GM19452 (cell line): ENCODE measurements around the gene COMMD10.
"Not testable (repeated sequence)": the region's sequence is repeated elsewhere in the genome, so short reads cannot be mapped to it uniquely, and the experiment has no call there.

ENCODE experiments used
- ATAC-seq: cut with Tn5 transposase; IDR thresholded peaks from one replicate; pipeline ENCODE4 v1.9.1; 2021; ENCODE audit not compliant: unreplicated experiment

COMMD10 gene

DNA sequence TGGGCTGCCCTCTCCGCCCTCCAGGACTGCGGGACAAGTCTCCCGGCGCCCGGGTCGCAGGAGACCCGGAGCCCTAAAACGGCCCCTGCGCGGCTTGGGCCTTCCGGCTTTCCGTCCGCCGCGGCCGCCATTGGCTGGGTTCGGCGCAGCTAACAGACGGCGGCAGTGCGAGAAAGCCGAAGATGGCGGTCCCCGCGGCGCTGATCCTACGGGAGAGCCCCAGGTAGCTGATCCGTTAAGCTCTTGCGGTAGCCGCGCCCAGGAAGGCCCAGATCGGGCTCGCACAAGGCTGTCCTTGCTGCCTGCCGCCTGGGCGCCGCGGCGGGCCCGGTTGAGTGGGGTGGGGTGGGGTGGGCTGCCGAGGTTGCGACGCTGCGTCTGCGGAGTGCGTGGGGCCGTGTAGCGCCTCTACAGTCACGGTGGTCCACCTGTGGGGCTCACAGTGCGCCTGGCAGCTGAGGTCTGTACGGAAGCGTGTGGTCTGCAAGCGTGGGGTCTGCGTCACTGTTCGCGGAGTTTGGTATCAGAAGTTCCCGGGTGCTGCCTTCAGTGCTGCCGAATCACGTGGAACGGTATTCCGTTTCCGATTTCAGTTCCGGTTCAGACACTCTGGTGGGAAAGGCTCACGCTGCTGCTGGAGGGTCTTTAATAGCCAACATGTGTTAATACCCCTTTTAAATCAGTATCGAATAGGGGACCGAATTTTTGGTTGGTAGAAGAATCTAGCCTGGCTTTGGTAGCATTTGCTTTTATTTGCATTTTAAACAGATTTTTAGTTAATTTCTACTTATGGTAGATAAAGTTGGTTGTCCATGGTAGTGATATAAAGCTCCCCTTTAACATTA, at the start of gene COMMD10:
Gene COMMD10, plus strand, starts transcription at position 155 of the 845 bp plus-strand sequence.
- peak; percentile 92 for ATAC-seq

DNA sequence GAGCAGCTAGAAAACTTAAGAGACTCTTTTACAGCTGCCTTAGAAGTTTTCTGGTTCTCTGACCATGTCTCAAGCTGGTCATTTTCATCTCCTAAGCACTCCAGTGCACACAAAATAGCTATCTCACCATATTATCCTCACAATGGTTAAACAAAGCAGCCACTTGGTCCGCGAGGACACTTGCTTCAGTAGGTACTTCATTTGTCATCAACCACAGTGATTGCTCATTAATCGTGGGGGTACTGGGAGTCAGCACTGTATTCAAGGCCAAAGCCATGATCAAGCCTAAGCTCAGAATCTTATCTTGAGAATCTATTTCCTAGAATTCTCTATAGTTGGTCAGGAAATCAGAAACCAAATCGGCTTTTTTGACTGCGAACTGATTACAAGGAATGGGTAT, 49.7 kb upstream of the COMMD10 start:
- ATAC-seq, result no peak

DNA sequence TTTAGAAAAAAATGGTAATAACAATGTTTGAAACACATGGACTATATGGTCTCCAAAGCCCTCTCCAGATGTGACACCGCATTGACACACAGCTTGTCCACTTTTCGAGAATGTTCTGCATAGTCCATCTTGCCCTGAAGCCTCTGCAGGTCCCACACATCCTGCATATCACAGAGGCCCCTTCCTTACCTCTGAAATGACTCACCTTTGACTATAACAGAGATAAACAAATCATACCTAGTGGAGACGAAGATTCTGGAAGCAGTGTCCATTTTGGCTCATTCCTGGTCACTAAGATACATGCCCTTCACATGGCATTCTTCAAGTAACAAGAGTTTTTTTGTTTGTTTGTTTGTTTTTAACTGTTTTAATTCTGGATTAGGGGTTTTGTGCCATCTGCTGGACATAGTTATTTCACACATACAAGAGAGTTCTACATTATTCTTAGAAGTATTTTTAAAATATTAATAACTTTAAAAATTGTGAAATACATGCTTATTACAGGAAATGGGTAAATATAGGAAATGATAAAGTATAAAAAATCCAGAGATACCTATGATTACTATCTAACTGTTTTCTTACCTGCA, 47.5 kb upstream of the COMMD10 start:
- no peak for ATAC-seq

DNA sequence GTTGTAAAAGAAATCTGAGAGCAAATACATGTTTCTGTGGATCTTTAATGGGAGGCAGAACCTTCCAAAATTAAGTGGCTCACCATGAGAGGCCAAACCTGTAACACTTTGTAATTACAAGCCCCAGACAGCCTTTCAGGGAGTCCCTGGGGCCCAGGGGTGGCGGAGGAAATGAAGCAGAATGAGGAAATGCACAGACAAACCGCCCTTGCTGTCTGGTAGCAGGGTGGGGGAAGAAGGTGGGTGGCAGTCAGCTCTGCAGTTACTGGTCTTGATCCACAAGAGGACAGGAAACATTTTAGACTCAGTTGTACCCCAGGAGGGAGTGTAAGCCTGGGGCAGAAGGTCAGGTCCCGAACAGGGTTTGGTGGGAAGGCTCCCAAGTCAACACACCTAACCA, 46.0 kb upstream of the COMMD10 start:
- peak; percentile 72 for ATAC-seq

DNA sequence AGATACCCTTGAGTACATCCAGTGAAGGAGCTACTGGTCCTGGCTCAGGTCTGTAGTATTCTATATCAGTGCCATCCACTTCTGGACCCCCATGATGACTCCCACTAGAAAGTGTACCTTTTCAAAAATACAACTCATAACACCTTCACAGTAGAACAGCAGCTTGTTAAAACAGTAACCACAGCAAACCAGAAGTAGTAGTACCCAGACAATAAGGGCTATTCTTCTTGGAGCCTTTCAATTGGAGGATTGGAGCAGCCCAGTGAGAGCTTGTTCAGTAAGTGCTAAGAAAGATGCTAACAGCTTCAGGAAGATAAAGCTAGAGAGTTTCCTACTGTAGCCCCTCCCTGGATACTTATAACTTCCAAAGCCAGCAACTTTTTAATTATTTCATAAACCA, 42.5 kb upstream of the COMMD10 start:
- ATAC-seq, result no peak

DNA sequence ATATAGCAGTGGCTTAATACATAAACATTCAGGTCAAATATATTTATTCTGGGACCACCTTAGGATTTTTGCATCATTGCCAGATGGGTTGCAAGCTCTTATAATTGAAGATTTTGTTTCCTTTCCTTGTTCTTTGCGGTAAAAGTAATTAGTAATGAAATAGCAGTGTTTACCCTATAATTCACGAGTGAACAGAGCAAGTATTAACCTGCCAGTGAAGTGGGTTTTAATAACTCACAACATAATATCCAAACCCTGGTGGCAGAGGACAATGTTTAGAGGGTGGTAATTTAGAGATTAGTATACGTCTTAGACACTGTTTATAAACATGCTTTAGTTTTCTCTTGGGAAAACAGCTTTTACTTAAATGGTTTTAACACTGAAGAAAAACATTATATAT, 40.8 kb upstream of the COMMD10 start:
- no peak for ATAC-seq

DNA sequence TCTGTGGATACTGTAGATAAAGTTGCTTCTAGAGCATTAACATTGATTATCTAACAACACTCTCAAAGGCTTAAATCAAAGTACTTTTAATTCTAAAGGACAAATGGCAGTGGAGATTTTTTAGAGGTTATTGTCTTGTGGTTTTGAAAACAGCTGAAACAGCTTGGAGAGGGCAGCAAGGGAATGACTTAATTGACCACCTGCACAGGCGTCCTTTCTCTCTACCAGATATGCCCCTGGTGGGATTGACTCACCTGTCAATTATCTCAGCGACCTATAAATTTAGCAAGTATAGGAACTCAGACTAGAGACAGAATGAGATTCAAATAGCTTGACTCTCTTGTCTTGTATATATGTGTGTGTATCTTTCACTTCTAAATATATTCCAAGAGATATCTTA, 39.0 kb upstream of the COMMD10 start:
- no peak for ATAC-seq

DNA sequence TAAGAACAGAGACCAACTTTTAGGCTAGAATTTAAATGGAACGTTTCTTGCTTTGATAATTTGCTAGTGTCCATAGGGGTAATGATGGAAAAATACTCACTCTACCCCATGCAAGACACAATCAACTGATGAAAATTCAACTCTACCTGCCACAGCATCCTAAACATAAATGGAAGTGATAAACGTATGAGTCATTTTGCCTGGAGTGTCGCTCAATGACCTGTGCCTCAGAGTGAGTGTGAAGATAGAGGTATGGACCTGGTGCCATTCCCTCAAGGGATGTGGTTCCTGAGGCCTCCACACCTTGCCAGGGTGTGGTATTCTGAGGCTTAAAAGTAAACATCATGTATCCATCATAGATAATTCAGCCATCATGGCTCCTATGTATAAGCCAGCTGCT, 38.6 kb upstream of the COMMD10 start:
- ATAC-seq, result no peak

DNA sequence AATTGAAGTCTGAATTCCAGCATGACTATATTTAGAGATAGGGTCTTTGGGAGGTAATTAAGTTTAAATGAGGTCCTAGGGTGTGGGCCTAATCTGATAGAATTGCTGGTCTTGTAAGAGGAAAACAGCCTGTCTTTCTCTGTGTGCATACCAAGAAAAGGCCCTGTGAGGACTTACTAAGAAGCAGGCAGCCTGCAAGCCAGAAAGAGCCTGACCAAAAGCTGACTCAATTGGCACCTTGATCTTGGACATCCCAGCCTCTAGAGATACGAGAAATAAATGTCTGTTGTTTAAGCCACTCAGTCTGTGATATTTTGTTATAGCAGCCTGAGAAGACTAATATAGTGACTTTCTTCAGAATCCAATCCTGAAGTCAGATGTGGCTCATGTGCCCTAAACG, 38.0 kb upstream of the COMMD10 start:
- no peak for ATAC-seq

DNA sequence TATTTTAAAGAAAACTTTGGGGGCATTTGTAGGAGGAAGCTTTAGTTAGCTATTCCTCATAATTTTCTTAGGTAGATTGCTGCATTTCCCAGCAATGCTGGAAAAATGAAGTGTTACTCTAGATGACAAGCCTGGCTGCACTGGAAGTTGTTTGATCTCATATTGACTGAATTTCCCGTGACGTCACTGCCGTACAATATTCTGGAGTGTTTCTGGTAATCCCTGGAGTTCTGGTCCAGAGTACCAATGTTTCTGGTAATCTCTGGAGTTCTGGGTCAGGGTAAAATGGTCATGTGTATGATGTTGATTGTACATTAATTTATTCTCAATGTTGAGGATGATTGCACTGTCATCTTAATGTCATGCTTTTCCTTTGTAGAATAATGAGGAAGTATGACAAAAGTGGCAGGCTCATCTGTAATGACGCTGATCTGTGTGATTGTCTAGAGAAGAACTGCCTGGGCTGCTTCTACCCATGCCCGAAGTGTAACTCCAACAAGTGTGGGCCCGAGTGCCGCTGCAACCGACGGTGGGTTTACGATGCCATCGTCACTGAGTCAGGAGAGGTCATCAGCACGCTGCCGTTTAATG, 26.4 kb upstream of the COMMD10 start:
- ATAC-seq, result no peak

DNA sequence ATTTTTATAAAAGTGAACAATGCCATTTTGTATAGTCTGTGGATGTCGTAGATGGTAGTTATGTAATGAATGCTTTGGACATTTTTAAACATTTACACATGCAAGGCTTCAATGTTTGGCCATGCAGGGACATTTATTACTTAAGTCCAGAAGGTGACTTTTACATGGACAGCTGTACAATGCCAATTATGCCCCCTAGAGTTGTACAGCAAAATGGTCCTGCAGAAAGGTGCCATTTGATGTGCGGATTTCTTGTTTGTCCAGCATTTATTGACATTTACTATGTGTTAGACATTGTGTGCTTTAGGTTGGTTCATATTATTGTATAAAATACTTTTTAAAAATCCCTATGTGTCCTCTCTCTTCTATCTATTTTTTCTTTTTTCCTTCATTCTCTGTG, 22.5 kb upstream of the COMMD10 start:
- ATAC-seq, result no peak

DNA sequence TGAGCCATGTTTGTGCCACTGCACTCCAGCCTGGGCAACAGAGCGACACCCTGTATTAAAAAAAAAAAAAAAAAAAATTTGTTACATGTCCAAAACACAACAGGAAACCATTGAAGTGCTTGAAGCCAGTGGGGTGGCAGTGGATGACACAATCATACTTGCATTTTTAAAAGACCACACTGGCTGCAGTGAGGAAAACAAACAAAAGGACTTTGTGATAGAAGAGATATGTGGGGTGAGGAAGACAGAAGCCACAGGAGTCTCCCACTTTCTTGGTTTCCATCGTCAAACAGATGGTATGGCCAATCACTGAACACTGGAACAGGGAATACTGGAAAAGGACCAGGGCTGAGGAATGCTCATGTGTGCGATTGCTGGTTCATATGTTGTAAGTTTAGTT, 20.9 kb upstream of the COMMD10 start:
- ATAC-seq, result no peak

DNA sequence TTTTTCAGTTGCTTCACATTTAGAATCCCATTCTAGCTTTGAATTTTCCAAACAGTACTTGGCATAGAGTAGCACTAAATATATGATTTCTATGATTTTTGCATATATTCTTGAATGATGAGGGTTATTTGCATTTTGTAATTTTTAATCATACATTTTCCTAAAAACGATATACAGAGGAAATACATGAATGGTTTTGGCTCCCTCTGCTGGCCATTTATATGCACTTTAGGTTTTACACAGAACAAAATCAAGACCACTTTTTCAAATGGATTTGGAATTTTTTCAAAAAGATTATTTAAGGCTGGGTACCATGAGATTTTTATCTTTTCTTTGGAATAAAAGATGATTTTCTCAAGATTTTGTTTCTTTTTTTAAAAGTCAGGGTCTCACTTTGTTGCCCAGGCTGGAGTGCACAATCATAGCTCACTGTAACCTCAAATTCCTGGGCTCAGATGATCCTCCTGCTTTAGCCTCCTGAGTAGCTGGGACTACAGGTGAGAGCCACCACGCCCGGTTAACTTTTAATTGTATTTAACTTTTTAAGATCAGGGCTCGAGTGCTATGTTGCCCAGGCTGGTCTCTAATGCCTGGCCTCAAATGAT, 16.7 kb upstream of the COMMD10 start:
- ATAC-seq, result no peak

DNA sequence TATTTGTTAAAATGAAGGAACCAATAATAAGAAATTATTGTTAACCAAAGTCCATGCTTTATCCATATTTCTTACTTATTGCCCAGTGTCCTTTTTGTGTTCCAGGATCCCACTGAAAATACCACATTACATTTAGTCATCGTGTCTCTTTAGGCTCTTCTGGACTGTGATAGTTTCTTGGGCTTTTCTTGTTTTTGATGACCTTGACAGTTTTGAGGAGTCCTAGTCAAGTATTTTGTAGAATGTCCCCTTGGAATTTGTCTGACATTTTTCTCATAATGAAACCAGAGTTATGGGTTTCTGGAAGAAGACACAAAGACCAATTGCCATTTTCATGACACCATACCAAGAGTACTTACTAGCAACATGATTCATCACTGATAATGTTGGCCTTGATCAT, 13.6 kb upstream of the COMMD10 start:
- ATAC-seq, result no peak

DNA sequence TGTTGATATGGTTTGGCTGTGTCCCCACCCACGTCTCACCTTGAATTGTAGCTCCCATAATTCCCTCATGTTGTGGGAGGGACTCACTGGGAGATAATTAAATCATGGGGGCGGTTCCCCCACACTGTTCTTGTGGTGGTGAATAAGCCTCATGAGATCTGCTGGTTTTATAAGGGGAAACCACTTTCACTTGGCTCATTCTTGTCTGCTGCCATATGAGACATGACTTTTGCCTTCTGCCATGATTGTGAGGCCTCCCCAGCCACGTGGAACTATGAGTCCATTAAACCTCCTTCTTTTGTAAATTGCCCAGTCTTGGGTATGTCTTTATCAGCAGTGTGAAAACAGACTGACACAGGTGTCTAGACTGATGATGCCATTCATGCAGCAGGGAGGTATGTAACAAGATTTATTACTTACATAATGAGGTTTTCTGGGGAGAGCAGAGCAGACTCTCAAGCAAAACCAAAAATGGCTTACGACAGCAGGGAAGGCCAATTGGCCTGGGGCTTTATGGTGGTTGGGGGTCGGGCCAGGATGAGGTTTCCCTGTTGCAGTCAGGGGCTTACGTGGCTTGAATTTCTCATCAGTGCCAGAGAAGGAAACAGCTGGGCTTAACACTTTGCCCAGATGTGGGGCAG, 9.5 kb upstream of the COMMD10 start:
- no peak for ATAC-seq

DNA sequence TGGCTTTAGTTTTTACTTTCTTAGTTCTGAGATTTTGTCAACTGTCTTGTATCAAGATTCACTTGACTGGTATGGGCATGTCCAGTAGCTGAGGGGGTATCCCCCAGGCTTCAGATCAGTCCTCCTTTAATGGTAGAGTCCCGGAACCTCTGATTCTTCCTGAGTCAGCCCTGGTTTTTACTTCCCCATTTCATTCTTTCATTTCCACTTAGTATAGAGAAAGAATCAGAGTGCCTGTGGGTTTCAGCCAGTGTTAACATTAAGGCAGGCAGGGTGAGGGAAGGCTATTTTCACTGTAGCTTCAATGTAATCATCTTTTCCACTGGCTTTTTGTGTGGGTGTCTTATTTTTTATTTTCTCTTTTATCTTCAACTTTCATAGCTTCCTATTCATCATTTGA, 8.3 kb upstream of the COMMD10 start:
- ATAC-seq, result peak; percentile 99

DNA sequence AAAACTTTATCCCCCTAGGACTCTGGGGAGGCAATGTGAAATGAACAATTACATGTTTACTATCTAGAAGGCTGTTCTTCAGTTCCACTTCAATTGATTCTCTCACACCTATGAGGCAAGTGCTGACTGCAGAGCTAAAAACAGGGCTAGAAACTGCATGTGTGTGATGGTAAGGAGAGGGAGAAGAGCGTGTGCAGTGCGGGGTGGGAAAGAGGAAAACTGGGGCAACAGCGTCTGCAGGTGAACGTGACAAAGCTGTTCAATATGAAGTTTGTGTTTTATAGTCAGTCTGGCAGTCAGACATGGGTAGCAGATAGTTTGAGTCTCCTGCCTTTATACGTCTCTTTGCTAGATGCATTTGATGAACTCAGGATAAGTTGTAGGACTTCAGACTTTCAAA, 6.6 kb upstream of the COMMD10 start:
- ATAC-seq, result no peak

DNA sequence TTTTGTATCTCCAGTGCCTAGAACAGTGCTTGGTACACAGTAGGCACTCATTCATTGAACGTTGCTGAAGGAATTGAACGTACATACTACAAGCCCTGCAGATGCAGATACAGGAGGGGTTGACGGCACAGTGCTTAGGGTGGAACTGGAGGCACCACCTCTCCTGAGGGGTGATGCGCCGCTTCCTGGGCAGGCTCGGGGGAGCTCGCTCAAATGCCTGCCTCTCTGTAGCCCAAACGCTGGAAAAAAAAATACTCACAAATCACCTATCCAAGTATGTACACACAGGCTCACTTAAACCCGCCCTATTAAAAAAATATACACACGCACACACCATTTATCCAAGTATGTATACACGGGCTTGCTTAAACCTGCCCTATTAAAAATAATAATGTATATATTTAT, 536 bp upstream of the COMMD10 start:
- peak; percentile 27 for ATAC-seq

DNA sequence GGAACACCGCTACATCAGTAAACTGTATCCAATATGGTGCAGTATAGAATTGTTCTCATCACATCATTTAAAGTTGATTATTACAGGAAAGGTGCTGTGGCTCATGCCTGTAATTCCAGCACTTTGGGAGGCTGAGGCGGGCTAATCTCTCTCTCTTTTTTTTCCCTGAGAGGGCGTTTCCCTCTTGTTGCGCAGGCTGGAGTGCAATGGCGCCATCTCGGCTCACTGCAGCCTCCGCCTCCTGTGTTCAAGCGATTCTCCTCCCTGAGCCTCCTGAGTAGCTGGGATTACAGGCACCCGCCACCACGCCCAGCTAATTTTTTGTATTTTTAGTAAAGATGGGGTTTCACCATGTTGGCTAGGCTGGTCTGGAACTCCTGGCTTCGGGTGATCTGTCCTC, 1.5 kb downstream of the COMMD10 start:
- not testable (repeated sequence) for ATAC-seq

DNA sequence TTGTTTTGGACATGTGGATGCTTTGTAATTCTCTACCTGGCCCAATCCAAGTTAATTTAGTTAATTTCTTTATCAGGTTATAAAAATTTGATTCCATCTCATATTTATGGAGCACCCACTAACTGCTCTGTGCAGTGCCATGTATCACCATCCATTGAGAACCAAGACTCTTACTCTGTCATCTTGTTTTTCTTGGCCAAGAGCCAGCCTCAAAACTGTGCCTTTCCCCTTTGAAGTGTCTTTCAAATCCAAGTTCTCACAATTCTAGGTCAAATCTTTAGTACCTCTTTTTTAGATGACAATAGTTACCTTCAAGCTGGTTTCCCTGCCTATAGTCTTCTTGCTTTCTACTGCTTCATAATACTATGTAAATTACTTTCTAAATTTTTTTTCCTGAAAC, 3.2 kb downstream of the COMMD10 start:
- ATAC-seq, result no peak

DNA sequence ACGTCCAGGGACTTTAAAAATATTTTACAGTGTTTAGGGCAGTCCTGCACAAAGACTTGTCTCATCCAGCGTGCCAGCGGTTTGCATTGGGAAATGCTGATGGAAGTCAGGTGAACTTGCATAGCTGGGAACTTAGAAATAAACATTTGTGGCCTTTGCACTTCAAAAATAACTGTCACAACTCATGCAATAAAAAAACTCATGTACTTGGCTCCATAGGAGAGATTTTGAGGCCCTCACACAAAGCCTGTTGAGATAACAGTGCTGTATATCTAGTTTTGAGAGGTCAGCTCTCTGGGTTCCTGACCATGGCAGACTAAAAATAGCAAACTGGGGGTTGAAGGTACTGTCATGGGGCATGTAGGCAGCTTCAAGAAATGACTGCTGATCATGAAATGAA, 5.5 kb downstream of the COMMD10 start:
- no peak for ATAC-seq

DNA sequence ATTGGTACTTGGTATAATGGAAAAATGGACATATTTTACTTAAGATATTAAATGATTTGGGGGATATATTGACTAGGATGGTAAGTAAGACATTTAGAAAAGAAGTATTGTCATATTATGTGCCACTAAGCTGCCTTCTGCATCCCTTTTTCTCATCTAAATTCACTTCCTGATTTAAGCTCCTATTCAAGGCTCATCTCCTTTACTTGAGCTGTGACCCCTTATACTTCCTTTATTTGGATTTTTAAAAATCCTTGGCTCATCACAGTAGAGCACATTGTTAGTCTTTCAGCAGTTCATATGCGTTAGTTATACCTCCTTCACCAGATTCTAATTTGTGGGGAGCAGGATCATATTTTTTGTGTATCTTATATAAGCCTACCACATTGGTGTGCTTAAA, 6.6 kb downstream of the COMMD10 start:
- ATAC-seq, result no peak
